ENCODE results near the gene ZNF75A.

The ZNF75A gene

DNA sequence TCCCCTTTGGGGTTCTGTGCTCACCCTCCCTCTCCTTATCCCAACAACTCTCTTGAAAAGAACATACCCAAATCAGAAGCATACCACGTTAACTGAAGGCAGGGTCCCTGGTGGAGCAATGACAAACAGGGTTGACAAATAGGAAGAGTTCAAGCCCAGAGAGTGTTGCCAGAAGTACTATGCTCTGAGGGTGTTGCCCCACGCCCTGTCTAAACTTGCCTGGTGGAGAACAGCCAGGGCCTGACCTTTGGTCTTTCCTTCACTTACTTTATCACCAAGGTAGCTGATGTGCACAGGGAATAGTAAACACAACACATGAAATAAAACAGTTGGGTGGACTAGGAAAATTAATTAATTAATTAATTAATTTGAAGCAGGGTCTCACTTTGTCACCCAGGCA, 23.3 kb downstream of the ZNF75A start:
- ChIA-PET CTCF (no interaction called here), POLR2A (ENCODE audit: low non-redundant PET) (no interaction called here)
- no peak for DNase-seq (ENCODE audit: low spot score)

DNA sequence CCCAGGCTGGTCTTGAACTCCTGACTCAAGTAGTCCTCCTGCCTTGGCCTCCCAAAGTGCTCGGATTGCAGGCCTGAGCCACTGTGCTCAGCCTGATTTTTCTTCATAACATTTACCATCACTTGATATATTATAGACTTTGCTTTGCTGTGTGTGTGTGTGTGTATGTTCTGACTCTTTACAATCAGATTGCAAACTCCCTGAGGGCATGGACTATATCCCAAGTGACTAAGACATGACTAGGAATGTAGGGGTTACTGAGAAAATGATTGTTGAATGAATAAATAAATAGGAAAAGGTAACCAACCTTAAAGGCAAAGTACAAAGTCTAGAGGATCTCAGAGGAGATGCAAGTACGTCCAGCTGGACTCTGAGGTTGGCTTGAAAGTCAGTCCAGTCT, 40.7 kb downstream of the ZNF75A start:
- ChIA-PET CTCF (no interaction called here), POLR2A (ENCODE audit: low non-redundant PET) (no interaction called here)
- no peak for TF ChIP-seq CTCF (conservative IDR thresholded peaks at IDR 0.05; ENCODE audit: low read depth)
- H3K27ac ChIP-seq, result no peak overlapping the region
- no peak for DNase-seq (ENCODE audit: low spot score)

More for the DNA sequence above, 23.3 kb downstream of the ZNF75A start:
- H3K27ac ChIP-seq, result no peak overlapping the region
- no peak for TF ChIP-seq CTCF (conservative IDR thresholded peaks at IDR 0.05; ENCODE audit: low read depth)

GRCh38 chr16:3347586-3347985, 42.3 kb downstream of the ZNF75A start:
- no peak for DNase-seq (ENCODE audit: low spot score)
- POLR2A ChIA-PET (ENCODE audit: low non-redundant PET), result no interaction called here
- no peak for TF ChIP-seq CTCF (conservative IDR thresholded peaks at IDR 0.05; ENCODE audit: low read depth)
- CTCF ChIA-PET, result no interaction called here
- no peak overlapping the region for H3K27ac ChIP-seq

- POLR2A ChIA-PET (ENCODE audit: low non-redundant PET), result no interaction called here
These were observed 43.4 kb downstream of the ZNF75A start for GRCh38 chr16:3348547-3349167.

DNA sequence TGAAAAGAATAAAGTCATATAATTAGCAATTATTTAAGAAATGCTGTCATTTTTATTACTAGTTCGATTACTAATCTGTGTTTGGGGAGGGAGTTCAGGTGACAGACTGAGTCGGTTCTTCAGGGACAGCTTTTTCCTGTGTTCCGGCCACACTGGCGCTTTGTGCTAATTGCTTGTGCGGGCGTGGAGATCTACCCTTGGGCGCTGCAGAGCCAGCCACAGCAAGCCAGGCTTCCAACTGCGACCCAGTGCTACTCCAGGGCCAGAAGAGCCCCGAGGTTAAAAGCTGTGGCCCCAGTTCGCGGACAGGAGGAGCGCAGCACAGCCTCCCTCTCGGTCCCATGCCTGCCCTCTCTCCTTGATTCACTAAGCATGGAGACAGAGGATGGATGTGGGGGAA, 43.9 kb downstream of the ZNF75A start:
- DNase-seq (ENCODE audit: low spot score), result no peak
- H3K27ac ChIP-seq, result no peak overlapping the region
- CTCF ChIA-PET, result no interaction called here
- no peak for TF ChIP-seq CTCF (conservative IDR thresholded peaks at IDR 0.05; ENCODE audit: low read depth)
- POLR2A ChIA-PET (ENCODE audit: low non-redundant PET), result no interaction called here

More at GRCh38 chr16:3348547-3349167, 43.4 kb downstream of the ZNF75A start:
- TF ChIP-seq CTCF (conservative IDR thresholded peaks at IDR 0.05; ENCODE audit: low read depth), result no peak
- H3K27ac ChIP-seq, result no peak overlapping the region
- CTCF ChIA-PET, result no interaction called here
- no peak for DNase-seq (ENCODE audit: low spot score)

- DNase-seq (ENCODE audit: low spot score), result no peak
- CTCF ChIA-PET, result no interaction called here
- H3K27ac ChIP-seq, result no peak within 1 kb of the TSS
- POLR2A ChIA-PET (ENCODE audit: low non-redundant PET), result no interaction called here
- no peak for TF ChIP-seq CTCF (conservative IDR thresholded peaks at IDR 0.05; ENCODE audit: low read depth)
These were observed 50.3 kb downstream of the ZNF75A start, which contains the start of gene OR2C1 for GRCh38 chr16:3355589-3355988. OR2C1 (plus strand) TSS chr16:3355889; CDS start chr16:3355941, 52 bp downstream.

Data from RWPE1 (cell line).